Osteoblast (primary cell): Measurements from ENCODE around the gene ANKRD53. TPM values are rescaled to one million over a fixed set of nuclear protein-coding genes. Genes with fewer than 3 reads are reported as not detected.

ENCODE experiments used
- DNase-seq: peaks from one replicate; pipeline ENCODE4 v3.0.0; 2011; ENCODE audit warnings: low spot score, mixed read lengths; ENCODE audit not compliant: insufficient read length; ENCODE audit errors: missing footprints
- H2AFZ ChIP-seq: 2 replicates; pipeline ENCODE4 v1.6.0; 2011; ENCODE audit warnings: mild to moderate bottlenecking, low read length
- H3K27ac ChIP-seq: 2 replicates; pipeline ENCODE4 v1.5.1; 2011; ENCODE audit warnings: mild to moderate bottlenecking, low read depth, low read length, moderate library complexity
- H3K27me3 ChIP-seq: 2 replicates; pipeline ENCODE4 v1.6.0; 2012; ENCODE audit warnings: mild to moderate bottlenecking, control low read depth, inconsistent platforms, low read length, moderate library complexity; ENCODE audit not compliant: insufficient read depth
- H3K36me3 ChIP-seq: 2 replicates; pipeline ENCODE4 v1.5.1; 2011; ENCODE audit warnings: mild to moderate bottlenecking, low read length, control low read depth, moderate library complexity; ENCODE audit not compliant: insufficient read depth
- H3K4me1 ChIP-seq: 2 replicates; pipeline ENCODE4 v1.5.1; 2011; ENCODE audit warnings: mild to moderate bottlenecking, low read length, control low read depth, moderate library complexity; ENCODE audit not compliant: insufficient read depth
- H3K4me2 ChIP-seq: 2 replicates; pipeline ENCODE4 v1.6.0; 2011; ENCODE audit warnings: mild to moderate bottlenecking, low read length; ENCODE audit not compliant: insufficient read depth
- H3K4me3 ChIP-seq: fragments of 200-600 bp; sonication (generic); 3 replicates; pipeline ENCODE4 v1.5.1; 2012; ENCODE audit warnings: mild to moderate bottlenecking, low read length, inconsistent platforms; ENCODE audit not compliant: insufficient read depth
- H3K79me2 ChIP-seq: 2 replicates; pipeline ENCODE4 v1.6.0; 2012; ENCODE audit warnings: mild to moderate bottlenecking, low read length, control low read depth, inconsistent platforms; ENCODE audit not compliant: insufficient read depth
- H3K9me3 ChIP-seq: 2 replicates; pipeline ENCODE4 v1.5.1; 2011; ENCODE audit warnings: low read depth, low read length, control low read depth
- H4K20me1 ChIP-seq: 2 replicates; pipeline ENCODE4 v1.6.0; 2012; ENCODE audit warnings: mild to moderate bottlenecking, low read length, control low read depth; ENCODE audit not compliant: insufficient read depth
- CTCF ChIP-seq: IDR thresholded peaks from 2 replicates; pipeline ENCODE4 v1.5.1; 2011; ENCODE audit warnings: mild to moderate bottlenecking, low read depth, low read length, moderate library complexity; ENCODE audit errors: extremely low read depth
- total RNA-seq: library from RNA; depleted of rRNA; stranded (reverse); fragments of >200 nt; gene quantifications from 2 replicates; pipeline ENCODE4 v1.2.3, GENCODE V29; 2012

Gene ANKRD53
- total RNA-seq, 1 donor: 1.1 TPM

- Histone ChIP-seq H3K4me2 (no peak overlapping the region), H3K4me1 (no peaks in the 10 kb centered on the region), H3K27me3 (no peaks in the 10 kb centered on the region), H2AFZ (no peak overlapping the region), H3K79me2 (no peaks in the 10 kb centered on the region), H3K9me3 (no peaks in the 10 kb centered on the region), H3K36me3 (no peaks in the 10 kb centered on the region), H3K27ac (no peak overlapping the region), H4K20me1 (peaks cover 7% of the 10 kb centered on the region), H3K4me3 (no peak overlapping the region)
- peak; percentile 66 for DNase-seq
- no peak for TF ChIP-seq CTCF
Measured at GRCh38 chr2:70939001-70939838, 39.2 kb upstream of the ANKRD53 start.

DNA sequence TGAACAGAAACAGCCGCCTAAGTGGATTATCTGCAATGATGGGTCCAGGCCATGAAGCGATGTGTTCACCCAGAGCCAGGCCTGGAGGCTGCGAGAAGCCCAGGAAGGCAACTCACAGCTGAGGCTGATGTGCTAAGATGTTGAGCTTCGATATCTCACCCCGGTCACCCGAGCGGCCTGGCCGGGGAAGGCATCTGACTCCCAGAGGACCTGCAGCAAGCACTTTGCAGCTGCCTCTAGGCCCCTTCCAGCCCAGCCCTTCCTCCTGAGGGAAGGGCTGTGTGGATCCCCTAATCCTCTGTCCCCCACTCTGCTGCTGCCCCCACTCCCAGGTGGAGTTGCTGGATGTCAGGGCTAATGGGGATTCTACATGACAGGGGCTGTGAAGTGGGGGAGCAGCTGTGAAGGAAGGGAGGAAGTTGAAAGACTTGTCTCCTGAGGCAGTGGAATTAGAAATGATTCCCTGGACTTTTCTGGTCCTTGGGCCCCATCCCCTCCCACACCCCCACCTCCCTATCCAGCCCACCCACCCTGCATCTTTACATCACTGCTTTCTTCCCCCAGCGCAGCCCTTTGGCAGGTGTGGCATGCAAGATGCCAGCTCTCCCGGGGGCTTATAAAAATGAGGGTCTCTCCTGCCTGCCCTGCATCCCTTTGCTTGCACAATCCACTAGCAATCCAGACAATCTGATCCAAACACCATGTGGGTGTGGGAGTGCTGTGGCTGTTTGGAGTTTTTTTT, 38.4 kb upstream of the ANKRD53 start:
- DNase-seq: peak; percentile 47
- Histone ChIP-seq H3K4me1 (no peaks in the 10 kb centered on the region), H3K79me2 (no peaks in the 10 kb centered on the region)

GRCh38 chr2:70941186-70941585, 37.2 kb upstream of the ANKRD53 start:
- Histone ChIP-seq H3K4me1 (no peaks in the 10 kb centered on the region), H3K36me3 (no peaks in the 10 kb centered on the region), H3K9me3 (no peaks in the 10 kb centered on the region), H4K20me1 (peaks cover 10% of the 10 kb centered on the region), H3K4me2 (no peak overlapping the region), H3K79me2 (no peaks in the 10 kb centered on the region), H2AFZ (no peak overlapping the region), H3K4me3 (no peak overlapping the region), H3K27me3 (no peaks in the 10 kb centered on the region), H3K27ac (no peak overlapping the region)
- no peak for TF ChIP-seq CTCF
- DNase-seq: peak; percentile 19

More for the DNA sequence above, 38.4 kb upstream of the ANKRD53 start:
- no peak overlapping the region for H3K27ac ChIP-seq
- H3K9me3 ChIP-seq: no peaks in the 10 kb centered on the region
- peaks cover 7% of the 10 kb centered on the region for H4K20me1 ChIP-seq
- H3K36me3 ChIP-seq: no peaks in the 10 kb centered on the region
- H3K4me3 ChIP-seq: no peak overlapping the region
- H2AFZ ChIP-seq: no peak overlapping the region
- no peaks in the 10 kb centered on the region for H3K27me3 ChIP-seq
- no peak overlapping the region for H3K4me2 ChIP-seq
- no peak for TF ChIP-seq CTCF

DNA sequence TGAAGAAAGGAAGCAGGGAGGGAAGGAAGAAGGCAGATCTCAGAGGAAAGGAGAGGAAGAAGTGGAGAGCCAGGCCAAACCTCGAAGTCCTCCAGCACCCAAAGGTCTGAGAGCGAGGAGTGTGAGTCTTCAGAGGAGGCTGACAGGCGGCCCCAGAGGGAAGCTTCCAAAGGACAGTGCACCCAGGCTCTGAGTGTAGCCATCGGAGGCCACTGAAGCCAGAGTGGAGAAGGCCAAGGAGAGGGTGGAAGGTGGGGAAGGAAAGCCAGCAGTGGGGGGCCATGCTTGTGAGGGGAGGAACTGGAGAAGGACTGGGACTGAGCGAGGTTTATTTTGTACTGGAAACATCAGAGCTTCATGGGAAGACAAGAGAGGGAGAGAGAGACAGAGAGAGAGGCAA, 36.7 kb upstream of the ANKRD53 start:
- peak; percentile 48 for DNase-seq
- H3K27ac ChIP-seq: no peak overlapping the region
- no peaks in the 10 kb centered on the region for H3K9me3 ChIP-seq
- H3K4me2 ChIP-seq: no peak overlapping the region
- no peak overlapping the region for H2AFZ ChIP-seq
- no peak for TF ChIP-seq CTCF
- no peaks in the 10 kb centered on the region for H3K79me2 ChIP-seq
- no peaks in the 10 kb centered on the region for H3K27me3 ChIP-seq
- H3K4me1 ChIP-seq: peaks cover 4% of the 10 kb centered on the region
- no peaks in the 10 kb centered on the region for H3K36me3 ChIP-seq
- no peak overlapping the region for H3K4me3 ChIP-seq
- H4K20me1 ChIP-seq: peaks cover 5% of the 10 kb centered on the region
